ENCODE measurements around the gene RUNX2.

DNA sequence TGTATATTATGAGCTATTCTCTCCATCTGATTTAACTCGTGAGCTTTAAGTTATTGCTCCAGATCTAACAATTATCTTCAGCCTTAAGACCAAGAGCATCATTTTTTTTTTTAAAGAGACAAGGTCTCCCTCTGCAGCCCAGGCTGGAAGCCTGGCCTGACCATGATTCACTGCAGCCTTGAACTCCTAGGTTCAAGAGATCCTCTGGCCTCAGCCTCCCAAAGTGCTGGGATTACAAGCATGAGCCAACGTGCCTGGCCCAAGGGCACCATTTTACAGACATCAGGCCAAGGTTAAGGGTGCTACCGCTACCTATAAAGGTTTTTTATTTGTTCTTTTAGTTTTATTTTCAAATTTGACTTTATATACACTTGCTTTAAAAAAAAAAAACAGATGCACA lies 47.3 kb downstream of the RUNX2 start:
- TF ChIP-seq, protein P1, sequence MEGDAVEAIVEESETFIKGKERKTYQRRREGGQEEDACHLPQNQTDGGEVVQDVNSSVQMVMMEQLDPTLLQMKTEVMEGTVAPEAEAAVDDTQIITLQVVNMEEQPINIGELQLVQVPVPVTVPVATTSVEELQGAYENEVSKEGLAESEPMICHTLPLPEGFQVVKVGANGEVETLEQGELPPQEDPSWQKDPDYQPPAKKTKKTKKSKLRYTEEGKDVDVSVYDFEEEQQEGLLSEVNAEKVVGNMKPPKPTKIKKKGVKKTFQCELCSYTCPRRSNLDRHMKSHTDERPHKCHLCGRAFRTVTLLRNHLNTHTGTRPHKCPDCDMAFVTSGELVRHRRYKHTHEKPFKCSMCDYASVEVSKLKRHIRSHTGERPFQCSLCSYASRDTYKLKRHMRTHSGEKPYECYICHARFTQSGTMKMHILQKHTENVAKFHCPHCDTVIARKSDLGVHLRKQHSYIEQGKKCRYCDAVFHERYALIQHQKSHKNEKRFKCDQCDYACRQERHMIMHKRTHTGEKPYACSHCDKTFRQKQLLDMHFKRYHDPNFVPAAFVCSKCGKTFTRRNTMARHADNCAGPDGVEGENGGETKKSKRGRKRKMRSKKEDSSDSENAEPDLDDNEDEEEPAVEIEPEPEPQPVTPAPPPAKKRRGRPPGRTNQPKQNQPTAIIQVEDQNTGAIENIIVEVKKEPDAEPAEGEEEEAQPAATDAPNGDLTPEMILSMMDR (conservative IDR thresholded peaks at IDR 0.05) = no peak
- TF ChIP-seq ZFX (IDR thresholded peaks at IDR 0.05) = no peak

Measured in C4-2B (cell line).